ENCODE measurements around the gene STX4. TPM values are rescaled to one million over a fixed set of nuclear protein-coding genes. Genes with fewer than 3 reads are reported as not detected.

The STX4 gene
- total and polyA plus RNA-seq, 9 of the 15 experiments (the other 6 are each of a cell fraction or from before 2014, with no cell fraction given), result 3.2 to 48.0 (median 21.5) TPM

GRCh38 chr16:31073970-31074813, 40.8 kb downstream of the STX4 start, which contains the start of the genes ZNF646 and ZNF668 (continued):
- TF ChIP-seq ZNF592 (IDR thresholded peaks at IDR 0.05) (no peak), FOXA3 (CRISPR knock-in tag; conservative IDR thresholded peaks at IDR 0.05 in 1 of 2, IDR thresholded peaks at IDR 0.05 in 1 of 2) (peak in 1 of 2 experiments; percentile 46; a peak in 1 of 4 replicates), GTF3C2 (IDR thresholded peaks at IDR 0.05; ENCODE audit: borderline replicate concordance, extremely low read depth, insufficient read length) (no peak), DPF2 (IDR thresholded peaks at IDR 0.05) (no peak), TCF3 (CRISPR knock-in tag; IDR thresholded peaks at IDR 0.05) (no peak; the same call in 1 of the 2 replicates), DDX20 (tag; IDR thresholded peaks at IDR 0.05; ENCODE audit: low read depth) (no peak), TAF9B (IDR thresholded peaks at IDR 0.05; ENCODE audit: partially characterized antibody) (peak; percentile 79), CBFA2T2 (conservative IDR thresholded peaks at IDR 0.05) (no peak), ZNF316 (IDR thresholded peaks at IDR 0.05) (no peak), ZNF449 (CRISPR knock-in tag; IDR thresholded peaks at IDR 0.05) (no peak), JUN (IDR thresholded peaks at IDR 0.05; ENCODE audit: borderline replicate concordance, low read depth, low read length) (no peak), JUN (CRISPR knock-in tag; IDR thresholded peaks at IDR 0.05; ENCODE audit: borderline replicate concordance) (no peak), ZNF143 (CRISPR knock-in tag; IDR thresholded peaks at IDR 0.05) (no peak), TRIM28 (IDR thresholded peaks at IDR 0.05) (no peak), CBFA2T3 (IDR thresholded peaks at IDR 0.05) (no peak), CEBPG (CRISPR knock-in tag; IDR thresholded peaks at IDR 0.05) (no peak), CEBPG (tag; conservative IDR thresholded peaks at IDR 0.05 in 1 of 2, IDR thresholded peaks at IDR 0.05 in 1 of 2) (no peak), SMARCE1 (IDR thresholded peaks at IDR 0.05) (no peak), NR4A1 (CRISPR knock-in tag; IDR thresholded peaks at IDR 0.05) (no peak), NR4A1 (tag; IDR thresholded peaks at IDR 0.05) (no peak), RHOXF2B (CRISPR knock-in tag; conservative IDR thresholded peaks at IDR 0.05) (no peak)

All from K562 (cell line).